Smooth muscle cell (in vitro differentiated cells): ENCODE data around the gene UGT1A5. TPM values are rescaled to one million over a fixed set of nuclear protein-coding genes. Genes with fewer than 3 reads are reported as not detected.

Source experiments
- DNase-seq: peaks from one replicate; lab custom pipeline; 2025; ENCODE audit not compliant: unreplicated experiment; lab: John Stamatoyannopoulos, UW
- H2AFZ ChIP-seq: fragments of 200-600 bp; sonication (generic); 2 replicates; pipeline ENCODE4 v1.6.0; 2016; ENCODE audit warnings: antibody characterized with exemption, low read depth, mild to moderate bottlenecking
- H3F3A ChIP-seq: fragments of 200-600 bp; sonication (generic); 2 replicates; pipeline ENCODE4 v1.6.0; 2017; ENCODE audit warnings: antibody characterized with exemption, low read depth
- H3K27ac ChIP-seq: fragments of 200-600 bp; sonication (generic); 2 replicates; pipeline ENCODE4 v1.5.1; 2016; ENCODE audit warnings: low read depth, mild to moderate bottlenecking
- H3K27me3 ChIP-seq: fragments of 200-600 bp; sonication (generic); 2 replicates; pipeline ENCODE4 v1.6.1; 2016; ENCODE audit warnings: low read depth, mild to moderate bottlenecking
- H3K36me3 ChIP-seq: fragments of 200-600 bp; sonication (generic); 2 replicates; pipeline ENCODE4 v1.5.1; 2016; ENCODE audit warnings: low read depth
- H3K4me1 ChIP-seq: fragments of 200-600 bp; sonication (generic); 2 replicates; pipeline ENCODE4 v1.5.1; 2016; ENCODE audit warnings: low read depth
- H3K4me2 ChIP-seq: fragments of 200-600 bp; sonication (generic); 2 replicates; pipeline ENCODE4 v1.6.0; 2016; ENCODE audit warnings: mild to moderate bottlenecking
- H3K4me3 ChIP-seq: fragments of 200-600 bp; sonication (generic); 2 replicates; pipeline ENCODE4 v1.5.1; 2016; ENCODE audit warnings: mild to moderate bottlenecking
- H3K79me2 ChIP-seq: fragments of 200-600 bp; sonication (generic); 2 replicates; pipeline ENCODE4 v1.6.0; 2016; ENCODE audit warnings: low read depth, mild to moderate bottlenecking
- H3K9ac ChIP-seq: fragments of 200-600 bp; sonication (generic); 2 replicates; pipeline ENCODE4 v1.6.0; 2016; ENCODE audit warnings: low read depth
- H3K9me3 ChIP-seq: fragments of 200-600 bp; sonication (generic); replicated peaks from 2 replicates; pipeline ENCODE4 v1.5.1; 2016; ENCODE audit warnings: low read depth
- H4K20me1 ChIP-seq: fragments of 200-600 bp; sonication (generic); 2 replicates; pipeline ENCODE4 v1.6.0; 2016; ENCODE audit warnings: low read depth
- CTCF ChIP-seq: fragments of 200-600 bp; sonication (generic); IDR thresholded peaks from 2 replicates; pipeline ENCODE4 v1.5.1; 2017; ENCODE audit warnings: borderline replicate concordance, mild to moderate bottlenecking, antibody characterized with exemption; ENCODE audit not compliant: insufficient read depth, poor library complexity, severe bottlenecking
- WGBS: methylation state at CpG from one replicate; pipeline ENCODE4 v1.1.7; 2016; ENCODE audit warnings: low lambda C conversion rate; 5-methylcytosine and 5-hydroxymethylcytosine counted together
- polyA plus RNA-seq: library from polyadenylated mRNA; unstranded; fragments of >200 nt; fragmentation: Nextera tagmentation; extraction: Ambion mirVana; gene quantifications from 2 replicates; pipeline ENCODE4 v1.2.1, GENCODE V29; 2016
- total RNA-seq: library from RNA; depleted of rRNA; stranded (reverse); fragments of >200 nt; gene quantifications from 2 replicates; pipeline ENCODE4 v1.2.3, GENCODE V29; 2014

The UGT1A5 gene
- total and polyA plus RNA-seq, 2 experiments from 2014 or later: not detected

- Histone ChIP-seq H3K36me3 (no peaks in the 10 kb centered on the region), H3K4me1 (no peaks in the 10 kb centered on the region), H3F3A (no peaks in the 10 kb centered on the region), H3K79me2 (no peaks in the 10 kb centered on the region), H3K9me3 (no peaks in the 10 kb centered on the region), H3K4me3 (no peak within 1 kb of the TSS), H3K4me2 (no peak within 1 kb of the TSS), H4K20me1 (no peaks in the 10 kb centered on the region), H3K27ac (no peak within 1 kb of the TSS), H3K27me3 (no peaks in the 10 kb centered on the region), H2AFZ (no peak within 1 kb of the TSS), H3K9ac (no peak within 1 kb of the TSS)
- no peak for TF ChIP-seq CTCF
- DNase-seq: no peak
- WGBS: 90% methylated on average over 5 of the region's 5 CpGs
Measured at GRCh38 chr2:233671290-233672161, 41.2 kb upstream of the UGT1A5 start, which contains the start of gene UGT1A9. UGT1A9 (plus strand) TSS chr2:233671898; CDS start chr2:233671935, 37 bp downstream.

GRCh38 chr2:233672886-233673285 lies 39.8 kb upstream of the UGT1A5 start:
- Histone ChIP-seq H3K9me3 (no peaks in the 10 kb centered on the region), H4K20me1 (no peaks in the 10 kb centered on the region), H3K4me3 (no peak overlapping the region), H3K27ac (no peak overlapping the region), H3K4me1 (no peaks in the 10 kb centered on the region), H3K4me2 (no peak overlapping the region), H3K9ac (no peak overlapping the region), H3F3A (no peaks in the 10 kb centered on the region), H3K27me3 (no peaks in the 10 kb centered on the region), H3K36me3 (no peaks in the 10 kb centered on the region), H3K79me2 (no peaks in the 10 kb centered on the region), H2AFZ (no peak overlapping the region)
- no peak for DNase-seq
- TF ChIP-seq CTCF: no peak
- 98% methylated on average over 3 of the region's 3 CpGs for WGBS

GRCh38 chr2:233673896-233674295 lies 38.8 kb upstream of the UGT1A5 start:
- H3K79me2 ChIP-seq: no peaks in the 10 kb centered on the region
- no peaks in the 10 kb centered on the region for H3K27me3 ChIP-seq
- H4K20me1 ChIP-seq: no peaks in the 10 kb centered on the region
- H2AFZ ChIP-seq: no peak overlapping the region
- H3K36me3 ChIP-seq: no peaks in the 10 kb centered on the region
- H3K4me3 ChIP-seq: no peak overlapping the region
- H3K9ac ChIP-seq: no peak overlapping the region
- no peak overlapping the region for H3K27ac ChIP-seq
- H3K4me2 ChIP-seq: no peak overlapping the region
- no peaks in the 10 kb centered on the region for H3K9me3 ChIP-seq
- DNase-seq: no peak
- no peaks in the 10 kb centered on the region for H3F3A ChIP-seq
- TF ChIP-seq CTCF: no peak
- no peaks in the 10 kb centered on the region for H3K4me1 ChIP-seq

GRCh38 chr2:233674314-233674713 lies 38.4 kb upstream of the UGT1A5 start:
- WGBS: 60% methylated on average over 1 of the region's 1 CpG
- Histone ChIP-seq H3K9me3 (no peaks in the 10 kb centered on the region), H3K4me1 (no peaks in the 10 kb centered on the region), H3K4me3 (no peak overlapping the region), H3K36me3 (no peaks in the 10 kb centered on the region), H3F3A (no peaks in the 10 kb centered on the region), H3K4me2 (no peak overlapping the region), H2AFZ (no peak overlapping the region), H3K9ac (no peak overlapping the region), H3K79me2 (no peaks in the 10 kb centered on the region), H3K27ac (no peak overlapping the region), H3K27me3 (no peaks in the 10 kb centered on the region), H4K20me1 (no peaks in the 10 kb centered on the region)
- no peak for TF ChIP-seq CTCF
- no peak for DNase-seq
